Panc1 (cell line): ENCODE measurements around the gene NIT2. TPM values are rescaled to one million over a fixed set of nuclear protein-coding genes. Genes with fewer than 3 reads are reported as not detected.

ENCODE experiments used
- ATAC-seq: fragments of 200-7000 bp; cut with Tn5 transposase; 2 replicates; pipeline ENCODE4 v1.9.1; 2020; ENCODE audit warnings: mild to moderate bottlenecking, moderate library complexity
- BruUV-seq: library from RNA; stranded (reverse); fragments of 400-500 nt; replicated peaks from 2 replicates; lab custom pipeline; 2021; lab: Mats Ljungman, UMichigan
- CTCF ChIA-PET: fragments of 300-600 bp; sonication (Branson Sonifier 250); formaldehyde crosslinking; loops from one replicate; lab custom pipeline; 2022; ENCODE audit warnings: antibody characterized with exemption; lab: Charles Lee
- POLR2A ChIA-PET: fragments of 300-600 bp; sonication (Branson Sonifier 250); formaldehyde crosslinking; loops from one replicate; lab custom pipeline; 2022; ENCODE audit warnings: antibody characterized with exemption; lab: Charles Lee
- DNase-seq: peaks from one replicate; pipeline ENCODE4 v3.0.0-alpha.2; 2010; ENCODE audit warnings: low read depth, low spot score
- H3K27ac ChIP-seq: 2 replicates; pipeline ENCODE4 v1.5.1; 2011; ENCODE audit warnings: mild to moderate bottlenecking, low read length, inconsistent platforms
- H3K27me3 ChIP-seq: fragments of 200-500 bp; sonication (Bioruptor generic); 2 replicates; pipeline ENCODE4 v1.6.0; 2014; ENCODE audit warnings: low read length, inconsistent platforms; ENCODE audit not compliant: control insufficient read depth, insufficient read depth
- H3K36me3 ChIP-seq: fragments of 200-500 bp; sonication (Bioruptor generic); 2 replicates; pipeline ENCODE4 v1.5.1; 2014; ENCODE audit warnings: inconsistent platforms, mild to moderate bottlenecking, low read length, moderate library complexity; ENCODE audit not compliant: control insufficient read depth, insufficient read depth
- H3K4me1 ChIP-seq: 2 replicates; pipeline ENCODE4 v1.5.1; 2011; ENCODE audit warnings: inconsistent platforms, mild to moderate bottlenecking, low read length, moderate library complexity; ENCODE audit not compliant: control insufficient read depth, insufficient read depth
- H3K4me3 ChIP-seq, 2 experiments: 2 replicates each; pipeline ENCODE4 v1.5.1; 2011 to 2012; ENCODE audit warnings: low read depth in 2 of 2, low read length in 2 of 2, mild to moderate bottlenecking in 2 of 2, inconsistent platforms in 1 of 2, moderate library complexity in 1 of 2
- H3K9me3 ChIP-seq: fragments of 200-500 bp; sonication (Bioruptor generic); 2 replicates; pipeline ENCODE4 v1.5.1; 2014; ENCODE audit warnings: low read depth, mild to moderate bottlenecking, inconsistent platforms, low read length, moderate library complexity; ENCODE audit not compliant: control insufficient read depth, insufficient read depth
- POLR2AphosphoS5 ChIP-seq: IDR thresholded peaks from 2 replicates; pipeline ENCODE4 v1.6.1; 2012; ENCODE audit warnings: mild to moderate bottlenecking, low read depth, low read length, moderate library complexity
- SIN3A ChIP-seq: IDR thresholded peaks from 2 replicates; pipeline ENCODE4 v1.6.1; 2012; ENCODE audit warnings: low read depth, mild to moderate bottlenecking, low read length, moderate library complexity, borderline replicate concordance; ENCODE audit not compliant: insufficient read depth
- TCF7L2 ChIP-seq: IDR thresholded peaks from 2 replicates; pipeline ENCODE4 v1.6.1; 2011; ENCODE audit warnings: mild to moderate bottlenecking, low read depth, low read length, inconsistent platforms
- in situ Hi-C: cut with HindIII; loops from 2 replicates; pipeline ENCODE4 v1.10.0; 2016; ENCODE audit warnings: low sequenced_read_pairs, low pct_unique_long_range_greater_than_20kb
- intact Hi-C: fragments of 100-400 bp; cut with micrococcal nuclease; formaldehyde crosslinking; loops from one replicate; pipeline ENCODE4 v1.10.0; 2022; ENCODE audit not compliant: unreplicated experiment
- total RNA-seq: library from RNA; stranded (reverse); gene quantifications from one replicate; pipeline ENCODE4 v1.2.1, GENCODE V29; 2021; ENCODE audit not compliant: unreplicated experiment
- TF ChIP-seq, protein P1 (sequence below), 2 experiments: IDR thresholded peaks; 2 replicates each; pipeline ENCODE4 v1.6.1; 2011 to 2012; ENCODE audit warnings: low read depth in 2 of 2, control low read depth in 1 of 2, low read length in 1 of 2, mild to moderate bottlenecking in 1 of 2, moderate library complexity in 1 of 2; ENCODE audit not compliant: insufficient read depth in 1 of 2
- TF ChIP-seq, protein P2 (sequence below): fragments of 450-650 bp; IDR thresholded peaks from 2 replicates; pipeline ENCODE4 v1.5.1; 2017; ENCODE audit warnings: mild to moderate bottlenecking

The NIT2 gene
- total RNA-seq, 1 experiment from 2014 or later, result 97.2 TPM

GRCh38 chr3:100338911-100339310, 4.4 kb downstream of the NIT2 start:
- DNase-seq (no peak), ATAC-seq (no peak)
- CTCF ChIA-PET, result no interaction called here
- H3K27me3 ChIP-seq, result no peaks in the 10 kb centered on the region
- peaks cover 10% of the 10 kb centered on the region for H3K4me1 ChIP-seq
- in situ Hi-C loops (no loop called here), intact Hi-C loops (loop anchor here (10.0 kb wide), 1 partner anchor 64 kb away; no protein-coding TSS in a partner anchor)
- TF ChIP-seq SIN3A, result no peak
- TF ChIP-seq POLR2AphosphoS5, result no peak
- TF ChIP-seq, protein P1, sequence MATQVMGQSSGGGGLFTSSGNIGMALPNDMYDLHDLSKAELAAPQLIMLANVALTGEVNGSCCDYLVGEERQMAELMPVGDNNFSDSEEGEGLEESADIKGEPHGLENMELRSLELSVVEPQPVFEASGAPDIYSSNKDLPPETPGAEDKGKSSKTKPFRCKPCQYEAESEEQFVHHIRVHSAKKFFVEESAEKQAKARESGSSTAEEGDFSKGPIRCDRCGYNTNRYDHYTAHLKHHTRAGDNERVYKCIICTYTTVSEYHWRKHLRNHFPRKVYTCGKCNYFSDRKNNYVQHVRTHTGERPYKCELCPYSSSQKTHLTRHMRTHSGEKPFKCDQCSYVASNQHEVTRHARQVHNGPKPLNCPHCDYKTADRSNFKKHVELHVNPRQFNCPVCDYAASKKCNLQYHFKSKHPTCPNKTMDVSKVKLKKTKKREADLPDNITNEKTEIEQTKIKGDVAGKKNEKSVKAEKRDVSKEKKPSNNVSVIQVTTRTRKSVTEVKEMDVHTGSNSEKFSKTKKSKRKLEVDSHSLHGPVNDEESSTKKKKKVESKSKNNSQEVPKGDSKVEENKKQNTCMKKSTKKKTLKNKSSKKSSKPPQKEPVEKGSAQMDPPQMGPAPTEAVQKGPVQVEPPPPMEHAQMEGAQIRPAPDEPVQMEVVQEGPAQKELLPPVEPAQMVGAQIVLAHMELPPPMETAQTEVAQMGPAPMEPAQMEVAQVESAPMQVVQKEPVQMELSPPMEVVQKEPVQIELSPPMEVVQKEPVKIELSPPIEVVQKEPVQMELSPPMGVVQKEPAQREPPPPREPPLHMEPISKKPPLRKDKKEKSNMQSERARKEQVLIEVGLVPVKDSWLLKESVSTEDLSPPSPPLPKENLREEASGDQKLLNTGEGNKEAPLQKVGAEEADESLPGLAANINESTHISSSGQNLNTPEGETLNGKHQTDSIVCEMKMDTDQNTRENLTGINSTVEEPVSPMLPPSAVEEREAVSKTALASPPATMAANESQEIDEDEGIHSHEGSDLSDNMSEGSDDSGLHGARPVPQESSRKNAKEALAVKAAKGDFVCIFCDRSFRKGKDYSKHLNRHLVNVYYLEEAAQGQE (IDR thresholded peaks at IDR 0.05; ENCODE audit: insufficient read depth in 1 of 2, low read depth in 2 of 2, low read length in 1 of 2), result no peak
- TF ChIP-seq TCF7L2, result no peak
- TF ChIP-seq, protein P2, sequence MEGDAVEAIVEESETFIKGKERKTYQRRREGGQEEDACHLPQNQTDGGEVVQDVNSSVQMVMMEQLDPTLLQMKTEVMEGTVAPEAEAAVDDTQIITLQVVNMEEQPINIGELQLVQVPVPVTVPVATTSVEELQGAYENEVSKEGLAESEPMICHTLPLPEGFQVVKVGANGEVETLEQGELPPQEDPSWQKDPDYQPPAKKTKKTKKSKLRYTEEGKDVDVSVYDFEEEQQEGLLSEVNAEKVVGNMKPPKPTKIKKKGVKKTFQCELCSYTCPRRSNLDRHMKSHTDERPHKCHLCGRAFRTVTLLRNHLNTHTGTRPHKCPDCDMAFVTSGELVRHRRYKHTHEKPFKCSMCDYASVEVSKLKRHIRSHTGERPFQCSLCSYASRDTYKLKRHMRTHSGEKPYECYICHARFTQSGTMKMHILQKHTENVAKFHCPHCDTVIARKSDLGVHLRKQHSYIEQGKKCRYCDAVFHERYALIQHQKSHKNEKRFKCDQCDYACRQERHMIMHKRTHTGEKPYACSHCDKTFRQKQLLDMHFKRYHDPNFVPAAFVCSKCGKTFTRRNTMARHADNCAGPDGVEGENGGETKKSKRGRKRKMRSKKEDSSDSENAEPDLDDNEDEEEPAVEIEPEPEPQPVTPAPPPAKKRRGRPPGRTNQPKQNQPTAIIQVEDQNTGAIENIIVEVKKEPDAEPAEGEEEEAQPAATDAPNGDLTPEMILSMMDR, result no peak
- H3K4me3 ChIP-seq, result no peak overlapping the region
- H3K9me3 ChIP-seq, result no peaks in the 10 kb centered on the region
- no TSS peak for BruUV-seq
- no peak overlapping the region for H3K27ac ChIP-seq
- POLR2A ChIA-PET, result no interaction called here
- H3K36me3 ChIP-seq, result peaks cover 19% of the 10 kb centered on the region

GRCh38 chr3:100339786-100340185, 5.2 kb downstream of the NIT2 start:
- peaks cover 10% of the 10 kb centered on the region for H3K4me1 ChIP-seq
- H3K27me3 ChIP-seq, result no peaks in the 10 kb centered on the region
- BruUV-seq, result no TSS peak
- peaks cover 23% of the 10 kb centered on the region for H3K36me3 ChIP-seq
- POLR2A ChIA-PET, result no interaction called here
- no peak overlapping the region for H3K27ac ChIP-seq
- TF ChIP-seq TCF7L2 (no peak), POLR2AphosphoS5 (no peak), SIN3A (no peak)
- TF ChIP-seq, protein P2, result no peak
- TF ChIP-seq, protein P1 (IDR thresholded peaks at IDR 0.05; ENCODE audit: insufficient read depth in 1 of 2, low read depth in 2 of 2, low read length in 1 of 2), result no peak
- H3K9me3 ChIP-seq, result no peaks in the 10 kb centered on the region
- DNase-seq (no peak), ATAC-seq (no peak)
- CTCF ChIA-PET, result no interaction called here
- intact Hi-C loops (loop anchor here (10.0 kb wide), 1 partner anchor 65 kb away; no protein-coding TSS in a partner anchor), in situ Hi-C loops (no loop called here)
- no peak overlapping the region for H3K4me3 ChIP-seq
